D721Med (cell line): ENCODE data around the gene KYAT1.
A peak's percentile ranks its signal among the peaks of the same experiment; 100 is the strongest.

Experiments used
- DNase-seq: peaks from one replicate; pipeline ENCODE4 v3.0.0; 2011; ENCODE audit warnings: low spot score; ENCODE audit not compliant: insufficient read length
- FAIRE-seq: peaks from 2 replicates; lab custom pipeline; 2011; peaks lifted over from hg19 to GRCh38; lab: Jason Lieb, UNC
- CTCF ChIP-seq: IDR thresholded peaks from 2 replicates; pipeline ENCODE4 v1.5.1; 2012; ENCODE audit warnings: mild to moderate bottlenecking, control low read depth; ENCODE audit not compliant: insufficient read depth; ENCODE audit errors: missing control alignments

KYAT1 gene

GRCh38 chr9:128835246-128836210 lies 46.2 kb downstream of the KYAT1 start:
- no peak for TF ChIP-seq CTCF
- no peak for FAIRE-seq
- no peak for DNase-seq

GRCh38 chr9:128833696-128834095 lies 48.1 kb downstream of the KYAT1 start:
- TF ChIP-seq CTCF = no peak
- FAIRE-seq (no peak), DNase-seq (no peak)

- no peak for TF ChIP-seq CTCF
- FAIRE-seq (no peak), DNase-seq (peak; percentile 96)
Measured at GRCh38 chr9:128829477-128830251, 52.1 kb downstream of the KYAT1 start, which contains the start of gene SPOUT1. SPOUT1 (minus strand) TSS chr9:128829794; CDS start chr9:128829780, 14 bp downstream.

- FAIRE-seq (no peak), DNase-seq (peak; percentile 6)
- TF ChIP-seq CTCF = no peak
Measured at GRCh38 chr9:128828719-128829452, 52.9 kb downstream of the KYAT1 start.

- no peak for DNase-seq
- FAIRE-seq = no peak
- TF ChIP-seq CTCF = no peak
Measured at GRCh38 chr9:128828267-128828666, 53.5 kb downstream of the KYAT1 start.

GRCh38 chr9:128825923-128826700 lies 55.6 kb downstream of the KYAT1 start:
- TF ChIP-seq CTCF = no peak
- DNase-seq (no peak), FAIRE-seq (no peak)
